ENCODE data around the gene GMDS. TPM values are rescaled to one million over a fixed set of nuclear protein-coding genes. Genes with fewer than 3 reads are reported as not detected.

GMDS gene
- total and polyA plus RNA-seq, 4 donors = 7.3 to 28.3 (median 16.1) TPM

DNA sequence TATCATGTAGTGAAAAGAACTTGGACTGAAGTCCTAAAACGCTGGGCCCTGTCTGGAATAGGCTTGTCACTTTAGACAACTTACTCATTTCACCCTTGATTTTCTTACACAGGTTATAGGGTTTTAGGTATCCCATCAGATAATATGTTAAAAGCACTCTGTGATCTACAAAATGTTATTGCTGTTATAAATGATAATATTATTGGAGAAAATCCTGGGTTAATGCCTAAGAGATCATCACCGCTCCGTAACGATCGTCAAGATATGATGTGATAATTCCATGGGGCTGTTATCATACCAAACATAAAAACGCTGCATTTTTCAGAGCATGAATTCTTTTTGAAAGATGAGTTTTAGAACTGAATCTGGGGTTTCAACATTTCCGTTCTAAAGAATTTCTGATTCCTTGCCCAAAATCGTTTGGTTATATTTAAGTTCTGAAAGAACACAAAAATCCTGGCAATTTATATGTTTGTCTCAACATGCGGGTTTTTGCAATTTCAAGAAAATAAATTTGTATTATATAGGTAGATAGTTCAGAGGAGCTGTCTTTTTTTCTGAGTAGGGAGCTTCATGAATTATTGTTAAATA lies 480.9 kb downstream of the GMDS start:
- H3K27ac ChIP-seq (ENCODE audit: low read depth in 1 of 2, low read length in 1 of 2) = no peak overlapping the region
- H3K27me3 ChIP-seq (ENCODE audit: control insufficient read depth in 3 of 3, insufficient read depth in 3 of 3, low read length in 2 of 3) = no peaks in the 10 kb centered on the region
- 86 to 89% methylated on average over 9 of the region's 9 CpGs for WGBS, 2 donors
- DNase-seq (peak in 2 of 3 donors; percentile 50 to 78), ATAC-seq (ENCODE audit: insufficient read depth, low FRiP score) (no peak)
- no peaks in the 10 kb centered on the region for H3K36me3 ChIP-seq (ENCODE audit: control insufficient read depth in 4 of 4, insufficient read depth in 4 of 4, low read length in 4 of 4)
- H3K9me3 ChIP-seq (ENCODE audit: control insufficient read depth in 4 of 4, insufficient read depth in 3 of 4, low read length in 3 of 4) = no peaks in the 10 kb centered on the region
- H3K4me1 ChIP-seq (ENCODE audit: control insufficient read depth in 5 of 5, insufficient read depth in 5 of 5, low read length in 5 of 5) = peaks cover 1 to 43% (median 5%) of the 10 kb centered on the region in 5 donors
- H3K4me3 ChIP-seq = no peak overlapping the region
- H3K9ac ChIP-seq (ENCODE audit: insufficient read depth in 1 of 2, low read length in 2 of 2) = no peak overlapping the region
- TF ChIP-seq, protein P1, sequence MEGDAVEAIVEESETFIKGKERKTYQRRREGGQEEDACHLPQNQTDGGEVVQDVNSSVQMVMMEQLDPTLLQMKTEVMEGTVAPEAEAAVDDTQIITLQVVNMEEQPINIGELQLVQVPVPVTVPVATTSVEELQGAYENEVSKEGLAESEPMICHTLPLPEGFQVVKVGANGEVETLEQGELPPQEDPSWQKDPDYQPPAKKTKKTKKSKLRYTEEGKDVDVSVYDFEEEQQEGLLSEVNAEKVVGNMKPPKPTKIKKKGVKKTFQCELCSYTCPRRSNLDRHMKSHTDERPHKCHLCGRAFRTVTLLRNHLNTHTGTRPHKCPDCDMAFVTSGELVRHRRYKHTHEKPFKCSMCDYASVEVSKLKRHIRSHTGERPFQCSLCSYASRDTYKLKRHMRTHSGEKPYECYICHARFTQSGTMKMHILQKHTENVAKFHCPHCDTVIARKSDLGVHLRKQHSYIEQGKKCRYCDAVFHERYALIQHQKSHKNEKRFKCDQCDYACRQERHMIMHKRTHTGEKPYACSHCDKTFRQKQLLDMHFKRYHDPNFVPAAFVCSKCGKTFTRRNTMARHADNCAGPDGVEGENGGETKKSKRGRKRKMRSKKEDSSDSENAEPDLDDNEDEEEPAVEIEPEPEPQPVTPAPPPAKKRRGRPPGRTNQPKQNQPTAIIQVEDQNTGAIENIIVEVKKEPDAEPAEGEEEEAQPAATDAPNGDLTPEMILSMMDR (IDR thresholded peaks at IDR 0.05; ENCODE audit: control extremely low read depth, extremely low read depth) = no peak

DNA sequence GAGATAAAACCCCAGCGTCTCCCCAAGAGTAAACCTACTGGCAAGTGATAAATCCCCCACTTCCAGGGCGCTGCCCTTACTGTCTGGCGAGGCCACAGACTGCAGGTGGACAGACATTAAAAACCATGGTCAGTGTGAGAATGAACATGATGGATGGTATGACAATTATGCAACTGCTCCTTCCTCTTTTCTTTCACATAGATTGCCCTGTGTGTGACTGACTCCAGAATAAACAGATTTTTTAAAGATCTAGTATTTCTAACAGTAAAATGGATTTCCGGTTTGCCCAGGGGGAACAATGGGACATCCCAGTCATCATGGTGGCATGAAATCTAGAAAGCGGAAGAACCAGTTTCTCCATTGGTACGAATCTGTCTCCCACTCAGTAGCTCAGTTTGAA lies 482.0 kb downstream of the GMDS start:
- no peak overlapping the region for H3K4me3 ChIP-seq
- WGBS, 2 donors = 62 to 82% methylated on average over 6 of the region's 6 CpGs
- no peaks in the 10 kb centered on the region for H3K9me3 ChIP-seq (ENCODE audit: control insufficient read depth in 4 of 4, insufficient read depth in 3 of 4, low read length in 3 of 4)
- H3K9ac ChIP-seq (ENCODE audit: insufficient read depth in 1 of 2, low read length in 2 of 2) = no peak overlapping the region
- peaks cover 1 to 43% (median 5%) of the 10 kb centered on the region in 5 donors for H3K4me1 ChIP-seq (ENCODE audit: control insufficient read depth in 5 of 5, insufficient read depth in 5 of 5, low read length in 5 of 5)
- ATAC-seq (ENCODE audit: insufficient read depth, low FRiP score) (no peak), DNase-seq (no peak)
- H3K27ac ChIP-seq (ENCODE audit: low read depth in 1 of 2, low read length in 1 of 2) = no peak overlapping the region
- TF ChIP-seq, protein P1 (IDR thresholded peaks at IDR 0.05; ENCODE audit: control extremely low read depth, extremely low read depth) = no peak
- no peaks in the 10 kb centered on the region for H3K27me3 ChIP-seq (ENCODE audit: control insufficient read depth in 3 of 3, insufficient read depth in 3 of 3, low read length in 2 of 3)
- H3K36me3 ChIP-seq (ENCODE audit: control insufficient read depth in 4 of 4, insufficient read depth in 4 of 4, low read length in 4 of 4) = no peaks in the 10 kb centered on the region

GRCh38 chr6:1762203-1762602 lies 483.2 kb downstream of the GMDS start:
- H3K4me1 ChIP-seq (ENCODE audit: control insufficient read depth in 5 of 5, insufficient read depth in 5 of 5, low read length in 5 of 5) = peaks cover 0 to 38% (median 3%) of the 10 kb centered on the region in 5 donors
- WGBS, 2 donors = 88 to 93% methylated on average over 9 of the region's 9 CpGs
- ATAC-seq (ENCODE audit: insufficient read depth, low FRiP score) = no peak
- H3K4me3 ChIP-seq = no peak overlapping the region
- TF ChIP-seq, protein P1 (IDR thresholded peaks at IDR 0.05; ENCODE audit: control extremely low read depth, extremely low read depth) = no peak
- no peak overlapping the region for H3K27ac ChIP-seq (ENCODE audit: low read depth in 1 of 2, low read length in 1 of 2)
- DNase-seq = no peak
- no peak overlapping the region for H3K9ac ChIP-seq (ENCODE audit: insufficient read depth in 1 of 2, low read length in 2 of 2)
- H3K27me3 ChIP-seq (ENCODE audit: control insufficient read depth in 3 of 3, insufficient read depth in 3 of 3, low read length in 2 of 3) = peaks cover 0 to 2% (median 0%) of the 10 kb centered on the region in 3 donors
- no peaks in the 10 kb centered on the region for H3K36me3 ChIP-seq (ENCODE audit: control insufficient read depth in 4 of 4, insufficient read depth in 4 of 4, low read length in 4 of 4)
- no peaks in the 10 kb centered on the region for H3K9me3 ChIP-seq (ENCODE audit: control insufficient read depth in 4 of 4, insufficient read depth in 3 of 4, low read length in 3 of 4)

GRCh38 chr6:1761477-1761877 lies 483.9 kb downstream of the GMDS start:
- TF ChIP-seq, protein P1 (IDR thresholded peaks at IDR 0.05; ENCODE audit: control extremely low read depth, extremely low read depth) = no peak
- Histone ChIP-seq H3K4me3 (no peak overlapping the region), H3K27me3 (ENCODE audit: control insufficient read depth in 3 of 3, insufficient read depth in 3 of 3, low read length in 2 of 3) (peaks cover 0 to 2% (median 0%) of the 10 kb centered on the region in 3 donors), H3K4me1 (ENCODE audit: control insufficient read depth in 5 of 5, insufficient read depth in 5 of 5, low read length in 5 of 5) (peaks cover 0 to 32% (median 3%) of the 10 kb centered on the region in 5 donors), H3K27ac (ENCODE audit: low read depth in 1 of 2, low read length in 1 of 2) (no peak overlapping the region), H3K9me3 (ENCODE audit: control insufficient read depth in 4 of 4, insufficient read depth in 3 of 4, low read length in 3 of 4) (no peaks in the 10 kb centered on the region), H3K9ac (ENCODE audit: insufficient read depth in 1 of 2, low read length in 2 of 2) (no peak overlapping the region), H3K36me3 (ENCODE audit: control insufficient read depth in 4 of 4, insufficient read depth in 4 of 4, low read length in 4 of 4) (no peaks in the 10 kb centered on the region)
- peak in 2 of 3 donors; percentile 23 to 45 for DNase-seq
- ATAC-seq (ENCODE audit: insufficient read depth, low FRiP score) = no peak
- 81 to 90% methylated on average over 4 of the region's 4 CpGs for WGBS, 2 donors

All from lung (tissue), 12 donors.